ENCODE measurements around the gene DNAH2.
A peak's percentile ranks its signal among the peaks of the same experiment; 100 is the strongest.
"Not testable (repeated sequence)": the region's sequence is repeated elsewhere in the genome, so short reads cannot be mapped to it uniquely, and the experiment has no call there.

The DNAH2 gene

GRCh38 chr17:7853691-7854038, 136.1 kb downstream of the DNAH2 start:
- DNase-seq = no peak

- no peak for DNase-seq
Observed at GRCh38 chr17:7854078-7854777, 136.7 kb downstream of the DNAH2 start.

- peak in 1 of 6 experiments; percentile 45 for DNase-seq
Observed at GRCh38 chr17:7854851-7855659, 137.5 kb downstream of the DNAH2 start, which contains the start of gene TMEM88. TMEM88 (plus strand) TSS chr17:7855066; CDS start chr17:7855075, 9 bp downstream.

- peak in 1 of 6 experiments; percentile 45 for DNase-seq
Observed at GRCh38 chr17:7855660-7856010, 138.1 kb downstream of the DNAH2 start.

GRCh38 chr17:7856011-7856810, 138.7 kb downstream of the DNAH2 start:
- DNase-seq = peak in 2 of 6 experiments; percentile 34 to 54

- DNase-seq = peak; percentile 91 to 99 (median 97)
Observed at GRCh38 chr17:7856811-7857712, 139.5 kb downstream of the DNAH2 start, which contains the start of gene NAA38. NAA38 (minus strand) TSS chr17:7857559; CDS start chr17:7857463, 96 bp downstream.

GRCh38 chr17:7857713-7858521, 140.4 kb downstream of the DNAH2 start, which contains the start of gene CYB5D1:
CYB5D1 (plus strand) TSS chr17:7858003; CDS start chr17:7858135, 132 bp downstream.
- DNase-seq = peak; percentile 80 to 99 (median 91)

GRCh38 chr17:7858522-7858810, 140.9 kb downstream of the DNAH2 start:
- peak in 1 of 6 experiments; percentile 24 for DNase-seq

- no peak for DNase-seq
Observed at GRCh38 chr17:7859028-7859427, 141.5 kb downstream of the DNAH2 start.

GRCh38 chr17:7862692-7863437, 145.3 kb downstream of the DNAH2 start:
- DNase-seq = peak in 4 of 6 experiments; percentile 27 to 50 (median 42)

GRCh38 chr17:7864384-7864783, 146.8 kb downstream of the DNAH2 start:
- not testable (repeated sequence) for DNase-seq

- DNase-seq = no peak
Observed at GRCh38 chr17:7864995-7865650, 147.6 kb downstream of the DNAH2 start.

- DNase-seq = peak in 2 of 6 experiments; percentile 21 to 24
Observed at GRCh38 chr17:7867881-7868329, 150.4 kb downstream of the DNAH2 start.

- DNase-seq = no peak
Observed at GRCh38 chr17:7873051-7873450, 155.5 kb downstream of the DNAH2 start.

GRCh38 chr17:7875804-7876370, 158.3 kb downstream of the DNAH2 start:
- no peak for DNase-seq

GRCh38 chr17:7878234-7878633, 160.7 kb downstream of the DNAH2 start:
- no peak for DNase-seq

GRCh38 chr17:7880076-7880868, 162.7 kb downstream of the DNAH2 start:
- no peak for DNase-seq

- no peak for DNase-seq
Observed at GRCh38 chr17:7881276-7882054, 163.9 kb downstream of the DNAH2 start.

Data from stimulated activated naive CD4-positive, alpha-beta T cell (primary cell).